Hepatocyte (in vitro differentiated cells): ENCODE results near the gene DNAJB12.

Source experiments
- EZH2 ChIP-seq: fragments of 200-600 bp; sonication (generic); IDR thresholded peaks from 2 replicates; pipeline ENCODE4 v1.6.1; 2016; ENCODE audit warnings: antibody characterized with exemption, mild to moderate bottlenecking, borderline replicate concordance
- TF ChIP-seq, protein P1 (sequence below): fragments of 200-600 bp; sonication (generic); IDR thresholded peaks from 2 replicates; pipeline ENCODE4 v1.5.1; 2016; ENCODE audit warnings: antibody characterized with exemption, mild to moderate bottlenecking; ENCODE audit not compliant: poor library complexity

DNA sequence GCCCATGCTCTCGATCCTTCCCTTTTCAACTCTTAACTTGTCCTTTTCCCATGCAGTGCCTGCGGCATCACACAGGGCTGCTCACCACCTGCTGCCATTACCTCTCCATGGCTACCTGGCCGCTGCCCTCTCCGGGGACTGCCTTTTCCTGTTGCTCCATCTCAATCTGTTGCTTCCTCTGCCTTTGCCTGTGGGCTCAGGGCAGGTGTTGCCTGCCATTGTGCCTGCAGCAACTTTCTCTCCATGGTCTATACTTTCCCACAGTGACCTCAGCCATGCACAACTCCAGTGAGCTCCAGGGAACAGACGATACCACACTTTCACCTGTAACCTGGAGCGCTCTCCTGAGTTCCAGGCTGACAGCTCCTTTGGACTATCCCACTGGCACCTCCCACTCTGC is 3.2 kb downstream of the DNAJB12 start:
- TF ChIP-seq, protein P1, sequence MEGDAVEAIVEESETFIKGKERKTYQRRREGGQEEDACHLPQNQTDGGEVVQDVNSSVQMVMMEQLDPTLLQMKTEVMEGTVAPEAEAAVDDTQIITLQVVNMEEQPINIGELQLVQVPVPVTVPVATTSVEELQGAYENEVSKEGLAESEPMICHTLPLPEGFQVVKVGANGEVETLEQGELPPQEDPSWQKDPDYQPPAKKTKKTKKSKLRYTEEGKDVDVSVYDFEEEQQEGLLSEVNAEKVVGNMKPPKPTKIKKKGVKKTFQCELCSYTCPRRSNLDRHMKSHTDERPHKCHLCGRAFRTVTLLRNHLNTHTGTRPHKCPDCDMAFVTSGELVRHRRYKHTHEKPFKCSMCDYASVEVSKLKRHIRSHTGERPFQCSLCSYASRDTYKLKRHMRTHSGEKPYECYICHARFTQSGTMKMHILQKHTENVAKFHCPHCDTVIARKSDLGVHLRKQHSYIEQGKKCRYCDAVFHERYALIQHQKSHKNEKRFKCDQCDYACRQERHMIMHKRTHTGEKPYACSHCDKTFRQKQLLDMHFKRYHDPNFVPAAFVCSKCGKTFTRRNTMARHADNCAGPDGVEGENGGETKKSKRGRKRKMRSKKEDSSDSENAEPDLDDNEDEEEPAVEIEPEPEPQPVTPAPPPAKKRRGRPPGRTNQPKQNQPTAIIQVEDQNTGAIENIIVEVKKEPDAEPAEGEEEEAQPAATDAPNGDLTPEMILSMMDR = no peak
- TF ChIP-seq EZH2 = no peak
